Common myeloid progenitor, CD34-positive (primary cell): ENCODE data around the gene PFKP.
A peak's percentile ranks its signal among the peaks of the same experiment; 100 is the strongest.
"Not testable (repeated sequence)": the region's sequence is repeated elsewhere in the genome, so short reads cannot be mapped to it uniquely, and the experiment has no call there.

ENCODE experiments used
- CTCF ChIA-PET: fragments of 350-600 bp; sonication (Branson Sonifier 250); formaldehyde crosslinking; loops from one replicate; lab custom pipeline; 2021; ENCODE audit warnings: antibody characterized with exemption; lab: Charles Lee
- POLR2A ChIA-PET: fragments of 350-600 bp; sonication (Branson Sonifier 250); formaldehyde crosslinking; loops from one replicate; lab custom pipeline; 2021; ENCODE audit warnings: antibody characterized with exemption; lab: Charles Lee
- DNase-seq, 3 donors: peaks; one replicate each; pipeline versions ENCODE4 v3.0.0 to v3.0.0-alpha.2; 2013
- H3K27ac ChIP-seq, 2 experiments: 1 replicate in 1 of 2; 2 replicates in 1 of 2; pipeline ENCODE4 v1.7.0; 2013; ENCODE audit warnings: inconsistent platforms in 2 of 2, low read length in 2 of 2, mild to moderate bottlenecking in 2 of 2, low read depth in 1 of 2, moderate library complexity in 1 of 2; ENCODE audit not compliant: severe bottlenecking in 2 of 2, insufficient read depth in 1 of 2, poor library complexity in 1 of 2
- H3K27me3 ChIP-seq, 5 experiments: replicated peaks in 2 of 5; 1 replicate in 3 of 5; 2 replicates in 2 of 5; pipeline versions ENCODE4 v1.6.1 to v1.7.0; 2013; ENCODE audit warnings: low read length in 4 of 5, mild to moderate bottlenecking in 2 of 5, moderate library complexity in 2 of 5, inconsistent platforms in 1 of 5; ENCODE audit not compliant: insufficient read depth in 5 of 5, control insufficient read depth in 4 of 5
- H3K36me3 ChIP-seq, 4 experiments: 1 replicate in 2 of 4; 2 replicates in 2 of 4; pipeline versions ENCODE4 v1.6.1 to v1.7.0; 2013; ENCODE audit warnings: low read length in 3 of 4, control low read depth in 1 of 4, mild to moderate bottlenecking in 1 of 4; ENCODE audit not compliant: control insufficient read depth in 4 of 4, insufficient read depth in 4 of 4
- H3K4me1 ChIP-seq, 4 experiments: 1 replicate in 3 of 4; 2 replicates in 1 of 4; pipeline versions ENCODE4 v1.6.1 to v1.7.1; 2013; ENCODE audit warnings: low read length in 3 of 4, mild to moderate bottlenecking in 3 of 4, control low read depth in 1 of 4, inconsistent platforms in 1 of 4, moderate library complexity in 1 of 4; ENCODE audit not compliant: control insufficient read depth in 4 of 4, insufficient read depth in 4 of 4; ENCODE audit errors: control extremely low read depth in 1 of 4
- H3K4me3 ChIP-seq, 7 experiments: 1 replicate in 4 of 7; 2 replicates in 3 of 7; pipeline versions ENCODE4 v1.5.1 to v1.7.0; 2013; ENCODE audit warnings: mild to moderate bottlenecking in 7 of 7, low read length in 6 of 7, moderate library complexity in 6 of 7, inconsistent platforms in 2 of 7, low read depth in 2 of 7, control low read depth in 1 of 7; ENCODE audit not compliant: insufficient read depth in 4 of 7, control insufficient read depth in 1 of 7; ENCODE audit errors: extremely low read depth in 1 of 7
- H3K9me3 ChIP-seq, 5 experiments: 1 replicate in 4 of 5; 2 replicates in 1 of 5; pipeline versions ENCODE4 v1.6.1 to v1.7.1; 2013; ENCODE audit warnings: low read length in 4 of 5, mild to moderate bottlenecking in 2 of 5, inconsistent platforms in 1 of 5, low read depth in 1 of 5, moderate library complexity in 1 of 5; ENCODE audit not compliant: control insufficient read depth in 4 of 5, insufficient read depth in 2 of 5; ENCODE audit errors: control extremely low read depth in 1 of 5
- WGBS: methylation state at CpG from one replicate; pipeline ENCODE4 v1.1.5; 2013; ENCODE audit not compliant: insufficient coverage; 5-methylcytosine and 5-hydroxymethylcytosine counted together

The PFKP gene

GRCh38 chr10:3166496-3167290 lies 99.3 kb downstream of the PFKP start:
- no peak overlapping the region for H3K4me3 ChIP-seq

GRCh38 chr10:3167611-3168330 lies 100.4 kb downstream of the PFKP start:
- Histone ChIP-seq H3K9me3 (no peaks in the 10 kb centered on the region), H3K4me1 (peaks cover 3 to 9% (median 7%) of the 10 kb centered on the region in 4 experiments), H3K4me3 (no peak overlapping the region), H3K36me3 (peaks cover 22 to 70% (median 61%) of the 10 kb centered on the region in 4 experiments), H3K27me3 (no peaks in the 10 kb centered on the region), H3K27ac (no peak overlapping the region)
- ChIA-PET CTCF (interaction anchor here (1.0 kb wide), 1 partner anchor 15 kb away, joined by 3 read pairs; no protein-coding TSS in a partner anchor), POLR2A (no interaction called here)
- no peak for DNase-seq
- 98% methylated on average over 16 of the region's 21 CpGs for WGBS

More at GRCh38 chr10:3166496-3167290, 99.3 kb downstream of the PFKP start:
- DNase-seq, result no peak
- peaks cover 1 to 6% (median 6%) of the 10 kb centered on the region in 4 experiments for H3K4me1 ChIP-seq
- POLR2A ChIA-PET, result no interaction called here
- CTCF ChIA-PET, result interaction anchor here (1.0 to 1.1 kb wide), 2 partner anchors 14 to 20 kb away, joined by 3 to 5 read pairs; no protein-coding TSS in a partner anchor
- WGBS, result 94% methylated on average over 5 of the region's 10 CpGs
- H3K9me3 ChIP-seq, result no peaks in the 10 kb centered on the region
- H3K27ac ChIP-seq, result no peak overlapping the region
- no peaks in the 10 kb centered on the region for H3K27me3 ChIP-seq
- peaks cover 25 to 81% (median 68%) of the 10 kb centered on the region in 4 experiments for H3K36me3 ChIP-seq

- ChIA-PET POLR2A (no interaction called here), CTCF (interaction anchor here (1.6 kb wide), 1 partner anchor 15 kb away, joined by 4 read pairs; no protein-coding TSS in a partner anchor)
- no peak overlapping the region for H3K4me3 ChIP-seq
- 96% methylated on average over 9 of the region's 10 CpGs for WGBS
- no peak overlapping the region for H3K27ac ChIP-seq
- H3K27me3 ChIP-seq, result no peaks in the 10 kb centered on the region
- no peak for DNase-seq
- peaks cover 3 to 14% (median 12%) of the 10 kb centered on the region in 4 experiments for H3K4me1 ChIP-seq
- H3K36me3 ChIP-seq, result peaks cover 12 to 58% (median 51%) of the 10 kb centered on the region in 4 experiments
- no peaks in the 10 kb centered on the region for H3K9me3 ChIP-seq
These were observed 101.9 kb downstream of the PFKP start for GRCh38 chr10:3169271-3169670.

- 96% methylated on average over 10 of the region's 10 CpGs for WGBS
- Histone ChIP-seq H3K9me3 (no peaks in the 10 kb centered on the region), H3K4me1 (peaks cover 3 to 14% (median 12%) of the 10 kb centered on the region in 4 experiments), H3K36me3 (peaks cover 12 to 54% (median 47%) of the 10 kb centered on the region in 4 experiments), H3K4me3 (no peak overlapping the region), H3K27ac (no peak overlapping the region), H3K27me3 (no peaks in the 10 kb centered on the region)
- ChIA-PET POLR2A (no interaction called here), CTCF (interaction anchor here (1.6 kb wide), 1 partner anchor 16 kb away, joined by 4 read pairs; no protein-coding TSS in a partner anchor)
- DNase-seq, result no peak
These were observed 102.3 kb downstream of the PFKP start for GRCh38 chr10:3169673-3170072.

- POLR2A ChIA-PET, H3K27me3 ChIP-seq, H3K9me3 ChIP-seq, DNase-seq, CTCF ChIA-PET: not testable (repeated sequence)
- Histone ChIP-seq H3K4me3 (peak overlapping the region in 6 of 7 experiments; percentile 78 to 95 (median 86)), H3K27ac (peak overlapping the region in 1 of 2 experiments; percentile 90), H3K36me3 (peaks cover 8 to 36% (median 31%) of the 10 kb centered on the region in 4 experiments), H3K4me1 (peaks cover 3 to 14% (median 12%) of the 10 kb centered on the region in 4 experiments)
- WGBS, result 99% methylated on average over 8 of the region's 11 CpGs
These were observed 104.1 kb downstream of the PFKP start for GRCh38 chr10:3171488-3171887.

GRCh38 chr10:3172081-3172445 lies 104.7 kb downstream of the PFKP start:
- peak overlapping the region; percentile 90 to 91 for H3K27ac ChIP-seq
- H3K36me3 ChIP-seq, result peaks cover 7 to 30% (median 26%) of the 10 kb centered on the region in 4 experiments
- H3K9me3 ChIP-seq, result no peaks in the 10 kb centered on the region
- 0% methylated on average over 20 of the region's 21 CpGs for WGBS
- ChIA-PET POLR2A (interaction anchor here (0.6 to 1.3 kb wide), 3 partner anchors 104 to 1851 kb away, joined by 3 to 6 read pairs (median 3); partner anchors contain the start of gene PFKP), CTCF (interaction anchor here (0.9 kb wide), 1 partner anchor 16 kb away, joined by 5 read pairs; no protein-coding TSS in a partner anchor)
- DNase-seq, result peak in 2 of 3 donors; percentile 36 to 60
- H3K27me3 ChIP-seq, result no peaks in the 10 kb centered on the region
- H3K4me3 ChIP-seq, result peak overlapping the region; percentile 72 to 95 (median 86)
- H3K4me1 ChIP-seq, result peaks cover 3 to 14% (median 12%) of the 10 kb centered on the region in 4 experiments
